CD4-positive, alpha-beta memory T cell (primary cell): ENCODE results near the gene SCN9A. TPM values are rescaled to one million over a fixed set of nuclear protein-coding genes. Genes with fewer than 3 reads are reported as not detected.

Experiments
- CTCF ChIA-PET: fragments of 350-600 bp; sonication (Branson Sonifier 250); formaldehyde crosslinking; loops from one replicate; lab custom pipeline; 2021; ENCODE audit warnings: inconsistent platforms; ENCODE audit not compliant: partially characterized antibody; lab: Charles Lee
- POLR2A ChIA-PET: fragments of 350-600 bp; sonication (Branson Sonifier 250); formaldehyde crosslinking; loops from one replicate; lab custom pipeline; 2021; ENCODE audit not compliant: partially characterized antibody; lab: Charles Lee
- DNase-seq, 5 donors: peaks; one replicate each; pipeline versions ENCODE4 v3.0.0 to v3.0.0-alpha.2; 2020 to 2022; ENCODE audit warnings: mixed read lengths in 1 of 5
- H3K27ac ChIP-seq: one replicate; pipeline ENCODE4 v1.7.0; 2013; ENCODE audit warnings: low read depth, low read length
- H3K27me3 ChIP-seq: 2 replicates; pipeline ENCODE4 v1.7.0; 2013; ENCODE audit warnings: mild to moderate bottlenecking, low read length, moderate library complexity; ENCODE audit not compliant: insufficient read depth
- H3K36me3 ChIP-seq: 2 replicates; pipeline ENCODE4 v1.7.0; 2013; ENCODE audit warnings: mild to moderate bottlenecking, low read length, moderate library complexity; ENCODE audit not compliant: insufficient read depth
- H3K4me1 ChIP-seq: 2 replicates; pipeline ENCODE4 v1.7.0; 2013; ENCODE audit warnings: mild to moderate bottlenecking, low read length, moderate library complexity; ENCODE audit not compliant: insufficient read depth
- H3K4me3 ChIP-seq, 2 donors: one replicate each; pipeline ENCODE4 v1.7.0; 2013; ENCODE audit warnings: low read length in 2 of 2, mild to moderate bottlenecking in 1 of 2
- H3K9me3 ChIP-seq, 2 donors: one replicate each; pipeline ENCODE4 v1.7.0; 2013; ENCODE audit warnings: low read length in 2 of 2, control low read depth in 1 of 2; ENCODE audit not compliant: control insufficient read depth in 1 of 2
- H3K27ac Mint-ChIP-seq, 7 donors: one replicate each; pipeline ENCODE4 v1.8.0; 2020 to 2021; ENCODE audit warnings: mixed read lengths in 7 of 7, mild to moderate bottlenecking in 6 of 7, inconsistent platforms in 3 of 7, moderate library complexity in 3 of 7
- H3K27me3 Mint-ChIP-seq, 2 donors: one replicate each; pipeline ENCODE4 v1.8.0; 2020 to 2021; ENCODE audit warnings: mixed read lengths in 2 of 2
- H3K36me3 Mint-ChIP-seq, 2 donors: one replicate each; pipeline ENCODE4 v1.8.0; 2020 to 2021; ENCODE audit warnings: mixed read lengths in 2 of 2, inconsistent platforms in 1 of 2, mild to moderate bottlenecking in 1 of 2
- H3K4me1 Mint-ChIP-seq, 4 donors: one replicate each; pipeline ENCODE4 v1.8.0; 2020 to 2021; ENCODE audit warnings: mixed read lengths in 4 of 4, mild to moderate bottlenecking in 1 of 4
- H3K4me3 Mint-ChIP-seq, 8 donors: one replicate each; pipeline ENCODE4 v1.8.0; 2020 to 2021; ENCODE audit warnings: mixed read lengths in 8 of 8, mild to moderate bottlenecking in 7 of 8, moderate library complexity in 6 of 8, inconsistent platforms in 3 of 8
- H3K9me3 Mint-ChIP-seq, 8 donors: one replicate each; pipeline ENCODE4 v1.8.0; 2020 to 2021; ENCODE audit warnings: mixed read lengths in 8 of 8, mild to moderate bottlenecking in 5 of 8, inconsistent platforms in 3 of 8, moderate library complexity in 1 of 8
- intact Hi-C: fragments of 100-400 bp; cut with micrococcal nuclease; formaldehyde crosslinking; loops from one replicate; pipeline ENCODE4 v1.15.1; 2023
- polyA plus RNA-seq, 2 donors: library from polyadenylated mRNA; unstranded; fragments of 300-500 nt; fragmentation: Illumina TruSeq; gene quantifications; one replicate each; pipeline ENCODE4 v1.2.3, GENCODE V29; 2021
- total RNA-seq, 2 experiments: library from RNA; stranded (reverse); gene quantifications; one replicate each; pipeline ENCODE4 v1.2.3, GENCODE V29; 2021

The SCN9A gene
- total and polyA plus RNA-seq, 4 experiments from 2014 or later: not detected

DNA sequence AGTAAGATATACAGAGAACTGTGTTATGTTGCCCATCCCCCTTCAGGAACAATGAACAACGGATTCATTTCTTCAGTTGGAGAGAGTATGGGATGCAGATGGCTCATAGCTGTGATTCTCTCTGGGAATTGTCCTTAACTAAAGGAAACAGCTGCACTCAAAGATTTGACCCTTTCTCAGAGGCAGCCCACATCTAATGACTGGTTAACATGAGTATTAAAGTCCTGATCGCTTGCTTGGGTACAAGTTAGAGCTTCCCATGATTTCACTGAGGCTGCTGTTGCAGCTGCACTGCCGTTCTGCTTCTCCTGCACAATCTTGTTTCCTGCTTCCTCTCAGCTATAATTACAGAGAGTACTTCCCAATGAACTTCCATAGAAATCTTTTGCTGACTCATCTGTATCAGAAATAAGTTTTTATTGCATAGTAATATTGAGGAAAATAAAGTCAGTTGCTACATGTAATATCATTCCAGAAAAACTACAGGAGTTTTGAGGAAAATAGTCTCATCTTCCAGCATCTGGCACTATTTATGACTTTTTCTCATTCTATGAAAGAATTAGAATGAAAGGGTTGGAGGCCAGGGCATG lies 12.8 kb upstream of the SCN9A start:
- intact Hi-C loops: no loop called here
- no peaks in the 10 kb centered on the region for H3K4me1 Mint-ChIP-seq
- Histone ChIP-seq H3K27me3 (no peaks in the 10 kb centered on the region), H3K36me3 (no peaks in the 10 kb centered on the region), H3K9me3 (no peaks in the 10 kb centered on the region), H3K27ac (no peak overlapping the region), H3K4me3 (no peak overlapping the region), H3K4me1 (no peaks in the 10 kb centered on the region)
- H3K4me3 Mint-ChIP-seq: no peak overlapping the region
- H3K27me3 Mint-ChIP-seq: no peaks in the 10 kb centered on the region
- CTCF ChIA-PET: no interaction called here
- H3K27ac Mint-ChIP-seq: no peak overlapping the region
- H3K36me3 Mint-ChIP-seq: no peaks in the 10 kb centered on the region
- no peak for DNase-seq
- H3K9me3 Mint-ChIP-seq: peaks cover 0 to 2% (median 0%) of the 10 kb centered on the region in 8 donors
- POLR2A ChIA-PET: no interaction called here

DNA sequence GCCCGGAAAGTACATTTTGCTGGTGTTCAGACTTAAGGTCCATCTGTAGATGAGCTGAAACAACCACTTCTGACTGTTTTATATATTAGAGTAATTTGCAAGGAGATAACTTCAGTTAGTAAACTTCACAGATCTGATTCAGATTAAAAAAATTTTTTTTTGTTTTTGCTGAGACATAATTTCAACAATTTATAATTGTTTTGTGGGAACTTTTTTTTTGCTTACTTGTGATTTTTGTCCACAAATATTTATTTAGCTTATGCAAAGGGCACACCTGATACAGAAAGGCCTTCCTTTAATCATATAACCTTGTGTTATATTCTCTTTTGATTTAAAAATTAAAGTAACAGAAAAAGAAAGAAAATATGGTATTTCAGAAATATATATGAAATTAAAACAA lies 9.6 kb upstream of the SCN9A start:
- no peaks in the 10 kb centered on the region for H3K36me3 Mint-ChIP-seq
- Histone ChIP-seq H3K27ac (no peak overlapping the region), H3K9me3 (no peaks in the 10 kb centered on the region), H3K36me3 (no peaks in the 10 kb centered on the region), H3K4me3 (no peak overlapping the region), H3K4me1 (no peaks in the 10 kb centered on the region), H3K27me3 (no peaks in the 10 kb centered on the region)
- POLR2A ChIA-PET: no interaction called here
- intact Hi-C loops: no loop called here
- peaks cover 0 to 2% (median 0%) of the 10 kb centered on the region in 8 donors for H3K9me3 Mint-ChIP-seq
- H3K27ac Mint-ChIP-seq: no peak overlapping the region
- no peak for DNase-seq
- CTCF ChIA-PET: no interaction called here
- no peaks in the 10 kb centered on the region for H3K4me1 Mint-ChIP-seq
- H3K4me3 Mint-ChIP-seq: no peak overlapping the region
- H3K27me3 Mint-ChIP-seq: no peaks in the 10 kb centered on the region

- H3K9me3 Mint-ChIP-seq: peaks cover 0 to 2% (median 0%) of the 10 kb centered on the region in 8 donors
- H3K27ac Mint-ChIP-seq: no peak overlapping the region
- ChIA-PET CTCF (no interaction called here), POLR2A (no interaction called here)
- DNase-seq: no peak
- no peak overlapping the region for H3K4me3 ChIP-seq
- H3K9me3 ChIP-seq: no peaks in the 10 kb centered on the region
- H3K4me1 Mint-ChIP-seq: no peaks in the 10 kb centered on the region
- H3K4me3 Mint-ChIP-seq: no peak overlapping the region
- no peaks in the 10 kb centered on the region for H3K27me3 Mint-ChIP-seq
- H3K36me3 ChIP-seq: no peaks in the 10 kb centered on the region
- no peaks in the 10 kb centered on the region for H3K27me3 ChIP-seq
- intact Hi-C loops: no loop called here
- H3K36me3 Mint-ChIP-seq: no peaks in the 10 kb centered on the region
- no peaks in the 10 kb centered on the region for H3K4me1 ChIP-seq
- no peak overlapping the region for H3K27ac ChIP-seq
These were observed 9.0 kb upstream of the SCN9A start for GRCh38 chr2:166384774-166385173.

- Mint-ChIP-seq H3K36me3 (no peaks in the 10 kb centered on the region), H3K4me1 (no peaks in the 10 kb centered on the region), H3K27me3 (peaks cover 2 to 3% of the 10 kb centered on the region in 2 donors), H3K9me3 (peaks cover 0 to 4% (median 0%) of the 10 kb centered on the region in 8 donors), H3K4me3 (no peak overlapping the region), H3K27ac (no peak overlapping the region)
- H3K36me3 ChIP-seq: no peaks in the 10 kb centered on the region
- no peak overlapping the region for H3K27ac ChIP-seq
- ChIA-PET CTCF (no interaction called here), POLR2A (no interaction called here)
- DNase-seq: no peak
- H3K27me3 ChIP-seq: no peaks in the 10 kb centered on the region
- H3K4me3 ChIP-seq: no peak overlapping the region
- intact Hi-C loops: no loop called here
- no peaks in the 10 kb centered on the region for H3K9me3 ChIP-seq
- no peaks in the 10 kb centered on the region for H3K4me1 ChIP-seq
These were observed 6.7 kb upstream of the SCN9A start for GRCh38 chr2:166382448-166382847.

DNA sequence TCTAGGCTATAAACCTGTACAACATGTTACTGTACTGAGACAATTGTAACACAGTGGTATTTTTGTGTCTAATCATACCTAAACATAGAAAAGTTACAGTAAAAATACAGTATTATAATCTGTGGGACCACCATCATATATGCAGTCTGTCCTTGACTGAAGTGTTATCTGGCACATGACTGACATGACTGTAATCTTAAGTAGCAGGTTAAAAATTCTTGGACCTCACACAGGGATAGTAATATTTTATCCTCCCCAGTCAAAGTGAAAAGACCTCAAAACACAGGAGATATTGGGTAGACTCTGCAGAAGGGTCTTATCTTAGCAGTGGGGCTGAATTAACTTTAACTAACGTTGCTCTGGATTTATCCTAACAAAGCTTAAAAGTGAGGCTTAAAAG lies 4.9 kb upstream of the SCN9A start:
- CTCF ChIA-PET: no interaction called here
- DNase-seq: no peak
- POLR2A ChIA-PET: no interaction called here
- Histone ChIP-seq H3K27me3 (no peaks in the 10 kb centered on the region), H3K4me1 (no peaks in the 10 kb centered on the region), H3K36me3 (no peaks in the 10 kb centered on the region), H3K4me3 (no peak overlapping the region), H3K27ac (no peak overlapping the region), H3K9me3 (no peaks in the 10 kb centered on the region)
- no peak overlapping the region for H3K4me3 Mint-ChIP-seq
- no peaks in the 10 kb centered on the region for H3K36me3 Mint-ChIP-seq
- peaks cover 0 to 4% (median 0%) of the 10 kb centered on the region in 8 donors for H3K9me3 Mint-ChIP-seq
- peaks cover 2 to 7% of the 10 kb centered on the region in 2 donors for H3K27me3 Mint-ChIP-seq
- H3K4me1 Mint-ChIP-seq: peaks cover 0 to 3% (median under 1%) of the 10 kb centered on the region in 4 donors
- no peak overlapping the region for H3K27ac Mint-ChIP-seq
- intact Hi-C loops: no loop called here

DNA sequence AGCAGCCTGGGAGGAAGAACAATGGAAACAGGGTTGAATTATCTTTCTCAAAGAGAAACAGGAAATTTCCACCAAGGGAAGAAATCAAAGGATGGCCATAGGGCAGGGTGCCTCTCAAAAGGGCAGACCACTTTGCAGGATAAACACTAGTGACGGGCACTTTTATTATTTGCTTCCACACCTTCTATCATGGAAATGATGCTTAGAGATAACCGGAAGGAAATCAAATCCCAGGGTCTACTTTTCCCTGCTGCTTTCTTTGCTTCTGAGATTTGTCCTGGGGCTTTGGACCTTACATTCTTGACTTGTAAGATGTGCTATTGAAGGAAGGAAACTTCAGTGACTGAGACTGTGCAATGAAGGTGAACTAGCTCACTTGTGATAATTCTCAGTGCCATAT lies 1.1 kb upstream of the SCN9A start:
- Histone ChIP-seq H3K27me3 (no peaks in the 10 kb centered on the region), H3K4me3 (no peak overlapping the region), H3K36me3 (no peaks in the 10 kb centered on the region), H3K4me1 (no peaks in the 10 kb centered on the region), H3K9me3 (no peaks in the 10 kb centered on the region), H3K27ac (no peak overlapping the region)
- intact Hi-C loops: no loop called here
- Mint-ChIP-seq H3K27me3 (peaks cover 5 to 13% of the 10 kb centered on the region in 2 donors), H3K36me3 (no peaks in the 10 kb centered on the region), H3K4me1 (peaks cover 0 to 8% (median 6%) of the 10 kb centered on the region in 4 donors), H3K9me3 (peaks cover 0 to 4% (median 0%) of the 10 kb centered on the region in 8 donors), H3K27ac (no peak overlapping the region), H3K4me3 (no peak overlapping the region)
- ChIA-PET POLR2A (no interaction called here), CTCF (no interaction called here)
- DNase-seq: no peak

- Mint-ChIP-seq H3K4me1 (peaks cover 0 to 8% (median 6%) of the 10 kb centered on the region in 4 donors), H3K27me3 (peaks cover 5 to 13% of the 10 kb centered on the region in 2 donors), H3K4me3 (peak overlapping the region in 3 of 8 donors; percentile 17 to 73 (median 25)), H3K9me3 (peaks cover 0 to 4% (median 0%) of the 10 kb centered on the region in 8 donors), H3K36me3 (no peaks in the 10 kb centered on the region), H3K27ac (no peak overlapping the region)
- Histone ChIP-seq H3K27ac (no peak overlapping the region), H3K4me3 (no peak overlapping the region), H3K4me1 (no peaks in the 10 kb centered on the region), H3K9me3 (no peaks in the 10 kb centered on the region), H3K36me3 (no peaks in the 10 kb centered on the region), H3K27me3 (no peaks in the 10 kb centered on the region)
- ChIA-PET CTCF (no interaction called here), POLR2A (no interaction called here)
- intact Hi-C loops: no loop called here
- no peak for DNase-seq
These were observed 714 bp upstream of the SCN9A start for GRCh38 chr2:166376488-166376828.
